HCT116 (cell line): ENCODE measurements around the gene NTNG1. TPM values are rescaled to one million over a fixed set of nuclear protein-coding genes. Genes with fewer than 3 reads are reported as not detected.

ENCODE experiments used
- ATAC-seq: fragments of 200-7000 bp; cut with Tn5 transposase; 2 replicates; pipeline ENCODE4 v1.9.1; 2020; ENCODE audit warnings: mild to moderate bottlenecking, moderate library complexity
- BruUV-seq: library from RNA; stranded (reverse); fragments of 400-500 nt; replicated peaks from 2 replicates; lab custom pipeline; 2021; lab: Mats Ljungman, UMichigan
- CTCF ChIA-PET: fragments of 300-600 bp; sonication (Branson Sonifier 250); formaldehyde crosslinking; loops from one replicate; lab custom pipeline; 2021; ENCODE audit warnings: antibody characterized with exemption; lab: Charles Lee
- POLR2A ChIA-PET: fragments of 300-600, 350-600 bp; sonication (Branson Sonifier 250); formaldehyde crosslinking; loops from one replicate; lab custom pipeline; 2021; ENCODE audit warnings: antibody characterized with exemption; lab: Charles Lee
- RAD21 ChIA-PET, 2 experiments: fragments of 300-600 bp; sonication (Branson Sonifier 250); formaldehyde crosslinking; loops; one replicate each; lab custom pipeline; 2023; ENCODE audit warnings: low total read pairs in 2 of 2; ENCODE audit not compliant: uncharacterized antibody in 2 of 2, unreplicated experiment in 2 of 2, low non-redundant PET in 1 of 2; lab: Charles Lee
- DNase-seq: peaks from one replicate; pipeline ENCODE4 v3.0.0-alpha.2; 2010; ENCODE audit warnings: low read depth, low spot score
- H2AFZ ChIP-seq: fragments of 200-600 bp; shearing (Covaris generic), sonication (generic); 2 replicates; pipeline ENCODE4 v1.6.1; 2017; ENCODE audit warnings: low read depth, mixed run types, mixed read lengths, antibody characterized with exemption, low read length; ENCODE audit not compliant: poor library complexity, severe bottlenecking
- H3K27ac ChIP-seq: 2 replicates; pipeline ENCODE4 v1.5.1; 2012; ENCODE audit warnings: low read depth, low read length
- H3K27me3 ChIP-seq: fragments of 200-600 bp; sonication (generic); 2 replicates; pipeline ENCODE4 v1.6.1; 2016; ENCODE audit warnings: mixed run types, low read length, mixed read lengths; ENCODE audit not compliant: insufficient read depth
- H3K36me3 ChIP-seq, 2 experiments: fragments of 200-500 bp in 1 of 2; fragments of 200-600 bp in 1 of 2; sonication (Bioruptor generic) in 1 of 2; sonication (generic) in 1 of 2; 2 replicates each; pipeline versions ENCODE4 v1.5.1 to v1.6.1; 2014 to 2016; ENCODE audit warnings: low read length in 2 of 2, inconsistent platforms in 1 of 2, mixed read lengths in 1 of 2, mixed run types in 1 of 2; ENCODE audit not compliant: insufficient read depth in 2 of 2, control insufficient read depth in 1 of 2
- H3K4me1 ChIP-seq, 2 experiments: fragments of 200-600 bp in 1 of 2; sonication (generic) in 1 of 2; 2 replicates each; pipeline versions ENCODE4 v1.5.1 to v1.6.1; 2012 to 2017; ENCODE audit warnings: low read length in 2 of 2, inconsistent platforms in 1 of 2, mild to moderate bottlenecking in 1 of 2, mixed read lengths in 1 of 2, mixed run types in 1 of 2, moderate library complexity in 1 of 2; ENCODE audit not compliant: insufficient read depth in 2 of 2, control insufficient read depth in 1 of 2
- H3K4me2 ChIP-seq: fragments of 200-600 bp; sonication (generic); 2 replicates; pipeline ENCODE4 v1.6.1; 2017; ENCODE audit warnings: mixed run types, low read length, mixed read lengths
- H3K4me3 ChIP-seq, 2 experiments: fragments of 200-600 bp in 1 of 2; sonication (generic) in 1 of 2; replicated peaks in 1 of 2; 2 replicates each; pipeline ENCODE4 v1.5.1; 2011 to 2016; ENCODE audit warnings: low read length in 2 of 2, control low read depth in 1 of 2, low read depth in 1 of 2, mild to moderate bottlenecking in 1 of 2, mixed read lengths in 1 of 2, mixed run types in 1 of 2
- H3K79me2 ChIP-seq: fragments of 200-600 bp; sonication (generic); 2 replicates; pipeline ENCODE4 v1.6.1; 2017; ENCODE audit warnings: mild to moderate bottlenecking, mixed run types, low read length, moderate library complexity, mixed read lengths; ENCODE audit not compliant: insufficient read depth
- H3K9ac ChIP-seq: fragments of 200-600 bp; sonication (generic); 2 replicates; pipeline ENCODE4 v1.6.1; 2016; ENCODE audit warnings: low read length, mixed read lengths
- H3K9me2 ChIP-seq: fragments of 200-600 bp; sonication (generic), shearing (Covaris generic); 2 replicates; pipeline ENCODE4 v1.6.1; 2017; ENCODE audit warnings: mixed run types, mild to moderate bottlenecking, moderate library complexity; ENCODE audit not compliant: insufficient read depth
- H3K9me3 ChIP-seq, 2 experiments: fragments of 200-500 bp in 1 of 2; fragments of 200-600 bp in 1 of 2; sonication (Bioruptor generic) in 1 of 2; sonication (generic) in 1 of 2; 2 replicates each; pipeline ENCODE4 v1.6.1; 2014 to 2017; ENCODE audit warnings: low read length in 2 of 2, mixed read lengths in 2 of 2, inconsistent platforms in 1 of 2, low read depth in 1 of 2, mild to moderate bottlenecking in 1 of 2, mixed run types in 1 of 2, moderate library complexity in 1 of 2; ENCODE audit not compliant: control insufficient read depth in 1 of 2, insufficient read depth in 1 of 2
- H4K20me1 ChIP-seq: fragments of 200-600 bp; sonication (generic), shearing (Covaris generic); 2 replicates; pipeline ENCODE4 v1.6.1; 2017; ENCODE audit warnings: mixed run types, mild to moderate bottlenecking, moderate library complexity; ENCODE audit not compliant: insufficient read depth
- CTCF ChIP-seq, 3 experiments: fragments of 200-600 bp in 1 of 3; sonication (generic) in 1 of 3; IDR thresholded peaks in 2 of 3; conservative IDR thresholded peaks in 1 of 3; 2 replicates each; pipeline ENCODE4 v1.5.1; 2012 to 2017; ENCODE audit warnings: low read depth in 2 of 3, low read length in 2 of 3, antibody characterized with exemption in 1 of 3, borderline replicate concordance in 1 of 3, control low read depth in 1 of 3, mild to moderate bottlenecking in 1 of 3, mixed read lengths in 1 of 3, mixed run types in 1 of 3, moderate library complexity in 1 of 3; ENCODE audit not compliant: insufficient read depth in 1 of 3
- POLR2A ChIP-seq: IDR thresholded peaks from 2 replicates; pipeline ENCODE4 v1.7.0; 2011; ENCODE audit warnings: borderline replicate concordance; ENCODE audit not compliant: insufficient read depth, insufficient read length; ENCODE audit errors: extremely low read depth
- POLR2AphosphoS5 ChIP-seq: IDR thresholded peaks from 2 replicates; pipeline ENCODE4 v1.6.1; 2011; ENCODE audit warnings: mild to moderate bottlenecking, low read depth, low read length, moderate library complexity
- SRF ChIP-seq: IDR thresholded peaks from 2 replicates; pipeline ENCODE4 v1.6.1; 2012; ENCODE audit warnings: low read depth
- intact Hi-C: fragments of 100-400 bp; cut with micrococcal nuclease; formaldehyde crosslinking; loops from 2 replicates; pipeline ENCODE4 v1.10.0; 2022
- total RNA-seq: library from RNA; stranded (reverse); gene quantifications from one replicate; pipeline ENCODE4 v1.2.1, GENCODE V29; 2021; ENCODE audit not compliant: unreplicated experiment

NTNG1 gene
- total RNA-seq, 1 experiment from 2014 or later = not detected

- RAD21 ChIA-PET = no interaction called here
- TF ChIP-seq POLR2A = no peak
Observed at GRCh38 chr1:107328087-107328486, 187.2 kb downstream of the NTNG1 start.

GRCh38 chr1:107339775-107340174 lies 198.9 kb downstream of the NTNG1 start:
- ChIA-PET CTCF (no interaction called here), RAD21 (no interaction called here), POLR2A (no interaction called here)
- no peak overlapping the region for H3K4me3 ChIP-seq
- no peaks in the 10 kb centered on the region for H3K4me1 ChIP-seq
- intact Hi-C loops = no loop called here
- no peaks in the 10 kb centered on the region for H3K27me3 ChIP-seq
- peaks cover 4 to 11% of the 10 kb centered on the region in 2 experiments; a peak in 2 of 4 replicates for H3K9me3 ChIP-seq
- H3K9me2 ChIP-seq = no peaks in the 10 kb centered on the region
- H4K20me1 ChIP-seq = no peaks in the 10 kb centered on the region; the same call in 1 of the 2 replicates
- no peak overlapping the region for H2AFZ ChIP-seq
- no peaks in the 10 kb centered on the region for H3K36me3 ChIP-seq
- DNase-seq (no peak), ATAC-seq (no peak)
- no peak overlapping the region for H3K27ac ChIP-seq
- no peak overlapping the region for H3K4me2 ChIP-seq
- no peak overlapping the region for H3K9ac ChIP-seq
- no peaks in the 10 kb centered on the region for H3K79me2 ChIP-seq
- TF ChIP-seq POLR2AphosphoS5 (no peak), CTCF (IDR thresholded peaks at IDR 0.05 in 2 of 3, conservative IDR thresholded peaks at IDR 0.05 in 1 of 3; ENCODE audit: borderline replicate concordance in 1 of 3, insufficient read depth in 1 of 3, low read depth in 2 of 3, low read length in 2 of 3) (no peak), POLR2A (no peak), SRF (no peak)
- BruUV-seq = no TSS peak

More at GRCh38 chr1:107328087-107328486, 187.2 kb downstream of the NTNG1 start:
- no peaks in the 10 kb centered on the region for H3K4me1 ChIP-seq
- no peak overlapping the region for H3K4me3 ChIP-seq
- no peak overlapping the region for H3K27ac ChIP-seq
- H3K4me2 ChIP-seq = no peak overlapping the region
- H2AFZ ChIP-seq = no peak overlapping the region
- no peaks in the 10 kb centered on the region for H3K36me3 ChIP-seq
- POLR2A ChIA-PET = no interaction called here
- CTCF ChIA-PET = no interaction called here
- BruUV-seq = no TSS peak
- peaks cover 0 to 9% of the 10 kb centered on the region in 2 experiments; a peak in 2 of 4 replicates for H3K9me3 ChIP-seq
- DNase-seq = no peak
- no peak overlapping the region for H3K9ac ChIP-seq
- no peak for ATAC-seq
- H3K27me3 ChIP-seq = no peaks in the 10 kb centered on the region
- H4K20me1 ChIP-seq = no peaks in the 10 kb centered on the region
- H3K9me2 ChIP-seq = no peaks in the 10 kb centered on the region
- no peaks in the 10 kb centered on the region for H3K79me2 ChIP-seq
- intact Hi-C loops = no loop called here
